AG09309 (cell line): ENCODE measurements around the gene FAS.
A peak's percentile ranks its signal among the peaks of the same experiment; 100 is the strongest.

Experiments
- DNase-seq: peaks from one replicate; pipeline ENCODE4 v3.0.0-alpha.2; 2010; ENCODE audit warnings: low read depth
- H3K4me3 ChIP-seq: 2 replicates; pipeline ENCODE4 v1.5.1; 2011; ENCODE audit warnings: mild to moderate bottlenecking, low read depth, low read length, moderate library complexity; ENCODE audit not compliant: control insufficient read depth
- TF ChIP-seq, protein P1 (sequence below): IDR thresholded peaks from 2 replicates; pipeline ENCODE4 v1.5.1; 2011; ENCODE audit warnings: mild to moderate bottlenecking, low read depth, low read length, inconsistent platforms; ENCODE audit not compliant: insufficient read depth, control insufficient read depth; ENCODE audit errors: missing control alignments

FAS gene

GRCh38 chr10:89029181-89029580 is 38.6 kb downstream of the FAS start:
- no peak overlapping the region for H3K4me3 ChIP-seq
- DNase-seq, result no peak
- TF ChIP-seq, protein P1, sequence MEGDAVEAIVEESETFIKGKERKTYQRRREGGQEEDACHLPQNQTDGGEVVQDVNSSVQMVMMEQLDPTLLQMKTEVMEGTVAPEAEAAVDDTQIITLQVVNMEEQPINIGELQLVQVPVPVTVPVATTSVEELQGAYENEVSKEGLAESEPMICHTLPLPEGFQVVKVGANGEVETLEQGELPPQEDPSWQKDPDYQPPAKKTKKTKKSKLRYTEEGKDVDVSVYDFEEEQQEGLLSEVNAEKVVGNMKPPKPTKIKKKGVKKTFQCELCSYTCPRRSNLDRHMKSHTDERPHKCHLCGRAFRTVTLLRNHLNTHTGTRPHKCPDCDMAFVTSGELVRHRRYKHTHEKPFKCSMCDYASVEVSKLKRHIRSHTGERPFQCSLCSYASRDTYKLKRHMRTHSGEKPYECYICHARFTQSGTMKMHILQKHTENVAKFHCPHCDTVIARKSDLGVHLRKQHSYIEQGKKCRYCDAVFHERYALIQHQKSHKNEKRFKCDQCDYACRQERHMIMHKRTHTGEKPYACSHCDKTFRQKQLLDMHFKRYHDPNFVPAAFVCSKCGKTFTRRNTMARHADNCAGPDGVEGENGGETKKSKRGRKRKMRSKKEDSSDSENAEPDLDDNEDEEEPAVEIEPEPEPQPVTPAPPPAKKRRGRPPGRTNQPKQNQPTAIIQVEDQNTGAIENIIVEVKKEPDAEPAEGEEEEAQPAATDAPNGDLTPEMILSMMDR, result no peak

DNA sequence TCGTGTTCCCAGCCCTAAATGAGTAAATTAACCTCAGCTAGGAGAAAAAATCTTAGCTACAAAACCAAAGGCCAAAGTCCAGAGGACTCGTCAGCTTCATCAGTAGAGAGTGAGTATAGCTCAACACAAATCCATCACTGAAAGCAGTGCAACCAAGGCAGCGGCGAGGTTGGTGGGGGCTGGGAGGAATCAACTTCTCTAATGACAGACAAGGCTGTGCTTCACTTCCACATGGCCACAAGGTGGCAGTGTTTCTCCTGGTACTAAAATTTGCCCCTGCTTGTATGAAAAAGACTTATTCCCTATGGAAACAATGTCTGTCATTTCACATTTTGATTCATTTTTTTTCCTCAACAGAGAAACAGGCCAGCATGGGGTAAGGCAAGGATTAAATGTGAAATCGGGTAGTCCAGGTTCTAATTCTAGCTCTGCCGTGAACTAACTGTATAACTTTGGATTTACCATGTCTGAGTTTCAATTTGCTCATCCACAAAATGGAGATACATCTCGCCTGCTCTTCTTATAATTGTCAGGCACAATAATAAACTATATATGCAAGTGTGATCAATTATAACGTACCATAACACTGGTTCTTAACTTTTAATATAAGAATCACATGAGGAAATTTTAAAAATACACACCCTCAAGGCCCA is 39.3 kb downstream of the FAS start:
- TF ChIP-seq, protein P1, result peak; percentile 86
- DNase-seq, result peak; percentile 63
- H3K4me3 ChIP-seq, result no peak overlapping the region

DNA sequence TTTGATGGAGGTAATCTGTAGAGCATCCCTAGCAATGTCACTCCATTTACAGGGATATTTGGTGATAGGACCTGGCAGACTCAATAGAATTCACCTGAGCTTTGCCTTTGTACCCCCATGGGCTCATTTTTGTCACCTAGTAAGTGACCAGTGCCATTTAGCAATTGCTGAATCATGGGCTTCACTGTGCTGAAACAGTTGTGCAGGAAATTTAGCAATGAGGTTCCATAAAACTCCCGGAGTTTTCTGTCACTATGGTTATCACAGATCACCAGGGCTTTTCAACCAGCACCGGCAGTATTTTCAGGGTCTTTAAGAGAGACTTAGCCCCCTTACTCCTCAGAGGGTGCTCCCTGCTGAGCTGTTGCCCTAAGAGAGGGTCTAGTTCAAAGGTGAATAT is 40.2 kb downstream of the FAS start:
- TF ChIP-seq, protein P1, result no peak
- DNase-seq, result no peak
- no peak overlapping the region for H3K4me3 ChIP-seq

GRCh38 chr10:89032141-89032891 is 41.7 kb downstream of the FAS start:
- DNase-seq, result peak; percentile 27
- TF ChIP-seq, protein P1, result no peak
- H3K4me3 ChIP-seq, result no peak overlapping the region

DNA sequence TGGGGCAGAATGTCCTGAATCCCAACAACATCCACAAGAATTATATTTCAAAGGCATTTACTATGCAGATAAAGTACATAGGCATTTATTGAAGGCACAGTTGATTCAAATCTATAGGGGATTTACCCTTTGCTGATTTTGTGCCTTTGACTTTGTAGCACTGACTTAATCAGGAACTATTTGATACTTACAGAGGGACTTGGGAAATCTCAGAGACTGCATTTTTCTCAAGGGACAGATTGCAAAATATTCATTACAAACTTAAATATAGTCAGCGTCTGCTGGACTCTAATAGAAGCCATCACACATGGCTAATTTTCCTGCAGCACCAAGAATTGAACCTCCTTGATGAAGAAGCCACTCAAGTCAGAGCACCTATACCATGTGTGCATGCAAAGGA is 44.9 kb downstream of the FAS start:
- TF ChIP-seq, protein P1, result no peak
- H3K4me3 ChIP-seq, result no peak overlapping the region
- no peak for DNase-seq

- TF ChIP-seq, protein P1, result no peak
- H3K4me3 ChIP-seq, result no peak overlapping the region
- DNase-seq, result no peak
Observed at GRCh38 chr10:89037096-89037495, 46.5 kb downstream of the FAS start.

DNA sequence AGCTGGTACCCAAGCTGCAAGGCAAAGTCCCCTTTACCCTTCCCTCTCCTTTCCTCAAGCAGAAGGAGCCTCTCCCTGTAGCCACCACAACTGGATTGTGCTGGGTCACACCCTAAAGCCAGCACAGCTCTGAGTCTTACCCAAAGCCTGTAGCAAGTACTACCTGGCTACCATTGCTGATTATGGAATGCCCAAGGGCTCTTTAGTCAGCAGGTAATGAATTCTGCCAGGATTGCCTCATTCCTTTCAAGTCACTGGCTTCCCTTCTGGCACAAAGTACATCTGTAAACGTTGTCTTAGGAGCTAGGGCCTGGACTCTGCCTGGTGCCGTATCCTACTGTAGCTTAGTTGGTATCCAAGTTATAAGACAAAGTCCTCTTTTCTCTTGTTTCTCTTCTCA is 52.0 kb downstream of the FAS start:
- no peak overlapping the region for H3K4me3 ChIP-seq
- DNase-seq, result no peak
- TF ChIP-seq, protein P1, result no peak
